T-helper 2 cell treated with Interferon-gamma antibody and Interleukin-4, amounts not matched to agents 5 μg/mL and 100 μg/mL, for 36 hours (primary cell): Measurements from ENCODE around the gene VCY1B.
"Not testable (repeated sequence)": the region's sequence is repeated elsewhere in the genome, so short reads cannot be mapped to it uniquely, and the experiment has no call there.

Source experiments
- DNase-seq: peaks from one replicate; pipeline ENCODE4 v3.0.0; 2021; ENCODE audit warnings: low spot score
- H3K27ac Mint-ChIP-seq: one replicate; pipeline ENCODE4 v1.8.0; 2021; ENCODE audit warnings: mild to moderate bottlenecking, mixed read lengths
- H3K27me3 Mint-ChIP-seq: one replicate; pipeline ENCODE4 v1.8.0; 2021; ENCODE audit warnings: low read depth, mixed read lengths
- H3K36me3 Mint-ChIP-seq: one replicate; pipeline ENCODE4 v1.8.0; 2021; ENCODE audit warnings: low read depth, mixed read lengths
- H3K4me1 Mint-ChIP-seq: one replicate; pipeline ENCODE4 v1.8.0; 2021; ENCODE audit warnings: low read depth, mixed read lengths
- H3K4me3 Mint-ChIP-seq: one replicate; pipeline ENCODE4 v1.8.0; 2022; ENCODE audit warnings: mild to moderate bottlenecking, moderate library complexity, mixed read lengths
- H3K9me3 Mint-ChIP-seq: one replicate; pipeline ENCODE4 v1.8.0; 2021; ENCODE audit warnings: mixed read lengths

The VCY1B gene

DNA sequence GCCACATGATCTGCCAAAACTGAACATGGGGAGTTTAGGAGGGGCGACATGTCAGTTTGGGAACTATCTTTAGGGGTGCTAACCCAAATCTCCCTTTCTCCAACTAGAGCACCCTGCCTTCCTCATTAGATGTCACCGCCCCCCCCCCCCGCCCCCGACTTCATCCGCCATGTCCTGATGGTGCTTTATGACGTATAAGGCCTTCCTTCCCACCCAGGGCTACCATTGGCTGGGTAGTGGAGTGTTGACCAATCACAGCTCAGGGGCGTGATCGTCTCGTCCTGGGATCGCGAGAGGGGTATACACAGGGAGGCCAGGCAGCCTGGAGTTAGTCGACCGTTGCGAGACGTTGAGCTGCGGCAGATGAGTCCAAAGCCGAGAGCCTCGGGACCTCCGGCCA lies at the start of gene VCY1B:
VCY1B (plus strand) TSS at position 301 of the 400 bp plus-strand sequence; CDS start at position 364, 63 bp downstream.
- H3K27me3 Mint-ChIP-seq, H3K27ac Mint-ChIP-seq: not testable (repeated sequence)

GRCh38 chrY:14011916-14012315 lies 44.1 kb upstream of the VCY1B start:
- not testable (repeated sequence) for H3K4me3 Mint-ChIP-seq, H3K27me3 Mint-ChIP-seq, DNase-seq, H3K36me3 Mint-ChIP-seq, H3K4me1 Mint-ChIP-seq, H3K27ac Mint-ChIP-seq, H3K9me3 Mint-ChIP-seq

More for the DNA sequence above, at the start of gene VCY1B:
- not testable (repeated sequence) for H3K36me3 Mint-ChIP-seq, H3K9me3 Mint-ChIP-seq, DNase-seq, H3K4me3 Mint-ChIP-seq, H3K4me1 Mint-ChIP-seq

DNA sequence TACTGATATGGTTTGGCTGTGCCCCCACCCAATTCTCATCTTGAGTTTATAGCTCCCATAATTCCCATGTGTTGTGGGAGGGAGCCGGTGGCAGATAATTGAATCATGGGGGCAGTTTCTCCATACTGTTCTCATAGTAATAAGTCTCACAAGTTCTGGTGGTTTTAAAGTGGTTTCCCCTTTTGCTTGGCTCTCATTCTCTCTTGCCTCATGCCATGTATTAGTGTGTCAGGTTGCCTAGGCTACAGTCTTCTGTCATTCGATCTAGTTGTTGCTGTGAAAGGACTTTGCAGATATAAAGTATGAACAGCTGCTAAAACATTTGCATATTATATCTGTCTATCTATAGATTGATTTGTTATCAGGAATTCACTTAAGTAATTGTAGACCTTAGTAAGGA lies 25.6 kb upstream of the VCY1B start:
- H3K27me3 Mint-ChIP-seq, H3K9me3 Mint-ChIP-seq, H3K4me1 Mint-ChIP-seq, H3K36me3 Mint-ChIP-seq, DNase-seq, H3K4me3 Mint-ChIP-seq, H3K27ac Mint-ChIP-seq: not testable (repeated sequence)

GRCh38 chrY:14085877-14086276 lies 29.9 kb downstream of the VCY1B start:
- Mint-ChIP-seq H3K4me3 (no peak overlapping the region), H3K27ac (no peak overlapping the region), H3K27me3 (no peaks in the 10 kb centered on the region), H3K4me1 (no peaks in the 10 kb centered on the region), H3K36me3 (no peaks in the 10 kb centered on the region), H3K9me3 (no peaks in the 10 kb centered on the region)
- no peak for DNase-seq
